GM21737 (cell line): ENCODE data around the gene KREMEN1.

ENCODE experiments used
- ATAC-seq: cut with Tn5 transposase; IDR thresholded peaks from one replicate; pipeline ENCODE4 v1.9.1; 2021; ENCODE audit warnings: mild to moderate bottlenecking, moderate library complexity; ENCODE audit not compliant: unreplicated experiment

KREMEN1 gene

DNA sequence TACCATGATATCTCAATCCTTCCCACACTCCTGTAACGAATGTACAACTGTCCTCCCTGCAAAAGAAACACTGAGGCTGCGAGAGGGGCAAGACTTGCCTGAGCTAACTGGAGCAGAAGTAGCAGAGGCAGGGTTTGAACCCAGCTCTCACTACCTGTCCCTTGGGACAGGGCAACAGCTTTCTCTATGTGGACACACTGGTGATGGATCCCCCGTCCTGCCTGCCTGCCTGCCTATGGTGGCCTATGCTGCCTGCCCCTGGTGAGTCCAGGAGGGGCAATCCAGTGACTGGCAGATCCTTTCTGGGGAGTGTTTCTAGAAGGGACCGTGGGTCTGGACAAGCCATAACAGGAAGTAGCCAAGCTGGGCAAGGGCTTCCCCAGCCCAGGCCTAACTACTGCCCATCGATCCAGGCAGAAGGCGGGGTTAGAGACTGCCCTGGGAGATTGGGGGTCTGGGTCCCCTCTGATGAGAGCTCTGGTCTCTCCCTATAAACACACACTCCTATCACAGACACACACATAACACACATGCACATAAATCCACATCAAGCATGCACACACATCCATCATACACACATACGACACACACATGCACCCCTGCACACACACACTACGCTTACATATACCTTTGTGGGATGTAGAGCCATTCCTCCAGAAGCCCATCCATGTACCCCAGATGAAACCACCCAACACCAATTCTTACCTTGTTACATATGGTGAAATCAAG lies 131.8 kb downstream of the KREMEN1 start:
- ATAC-seq = no peak

DNA sequence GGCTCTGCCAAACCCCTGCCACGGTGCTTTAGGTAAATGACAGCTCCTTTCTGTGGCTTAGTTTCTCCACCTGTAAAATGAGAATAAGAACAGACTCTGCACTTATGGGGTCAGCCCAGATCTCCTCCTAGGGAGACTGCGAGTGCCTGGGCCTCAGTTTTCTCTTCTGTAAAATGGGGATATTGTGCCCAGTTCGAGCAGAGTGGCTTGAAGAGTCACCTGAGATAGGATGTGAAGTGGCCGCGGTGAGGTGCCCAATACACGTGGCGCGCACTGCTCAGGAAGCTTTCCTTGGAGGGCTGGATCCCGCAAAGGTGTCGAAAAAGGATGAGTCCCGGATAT lies 132.4 kb downstream of the KREMEN1 start:
- no peak for ATAC-seq

DNA sequence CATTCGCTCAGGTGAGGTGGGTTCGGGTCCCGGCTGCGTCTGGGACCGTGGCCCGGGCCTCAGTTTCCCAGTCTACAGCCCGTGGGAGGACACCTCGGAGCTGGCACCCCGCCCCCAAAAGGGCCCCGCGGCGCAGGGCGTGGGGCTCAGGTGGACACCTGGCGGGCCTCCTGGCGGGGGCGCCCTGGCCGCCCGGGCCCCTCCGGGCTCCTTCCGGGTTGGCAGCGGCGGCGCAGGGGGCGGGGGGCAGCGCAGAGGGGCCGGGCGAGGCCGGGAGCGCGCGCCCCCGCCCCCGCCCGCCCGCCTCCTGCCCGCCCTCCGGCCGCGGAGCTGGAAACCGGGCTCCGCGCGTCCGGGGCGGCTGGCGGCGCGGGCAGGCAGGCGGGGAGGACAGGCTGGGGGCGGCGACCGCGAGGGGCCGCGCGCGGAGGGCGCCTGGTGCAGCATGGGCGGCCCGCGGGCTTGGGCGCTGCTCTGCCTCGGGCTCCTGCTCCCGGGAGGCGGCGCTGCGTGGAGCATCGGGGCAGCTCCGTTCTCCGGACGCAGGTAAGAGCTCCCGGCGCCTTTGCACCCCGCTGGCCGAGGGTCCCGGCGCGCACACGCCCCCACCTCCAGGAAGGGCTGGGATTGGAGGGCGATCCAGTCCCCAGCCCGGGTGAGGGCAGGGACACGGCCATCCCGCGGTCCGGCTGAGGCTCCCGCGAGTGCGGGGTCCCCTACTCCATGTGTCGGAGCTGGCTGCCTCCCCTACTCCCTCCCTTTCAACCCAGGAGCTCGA lies 132.9 kb downstream of the KREMEN1 start, which contains the start of gene EMID1:
Gene EMID1, plus strand, starts transcription at position 303 of the 778 bp plus-strand sequence. Its CDS starts 143 bp downstream, at position 446.
- no peak for ATAC-seq

DNA sequence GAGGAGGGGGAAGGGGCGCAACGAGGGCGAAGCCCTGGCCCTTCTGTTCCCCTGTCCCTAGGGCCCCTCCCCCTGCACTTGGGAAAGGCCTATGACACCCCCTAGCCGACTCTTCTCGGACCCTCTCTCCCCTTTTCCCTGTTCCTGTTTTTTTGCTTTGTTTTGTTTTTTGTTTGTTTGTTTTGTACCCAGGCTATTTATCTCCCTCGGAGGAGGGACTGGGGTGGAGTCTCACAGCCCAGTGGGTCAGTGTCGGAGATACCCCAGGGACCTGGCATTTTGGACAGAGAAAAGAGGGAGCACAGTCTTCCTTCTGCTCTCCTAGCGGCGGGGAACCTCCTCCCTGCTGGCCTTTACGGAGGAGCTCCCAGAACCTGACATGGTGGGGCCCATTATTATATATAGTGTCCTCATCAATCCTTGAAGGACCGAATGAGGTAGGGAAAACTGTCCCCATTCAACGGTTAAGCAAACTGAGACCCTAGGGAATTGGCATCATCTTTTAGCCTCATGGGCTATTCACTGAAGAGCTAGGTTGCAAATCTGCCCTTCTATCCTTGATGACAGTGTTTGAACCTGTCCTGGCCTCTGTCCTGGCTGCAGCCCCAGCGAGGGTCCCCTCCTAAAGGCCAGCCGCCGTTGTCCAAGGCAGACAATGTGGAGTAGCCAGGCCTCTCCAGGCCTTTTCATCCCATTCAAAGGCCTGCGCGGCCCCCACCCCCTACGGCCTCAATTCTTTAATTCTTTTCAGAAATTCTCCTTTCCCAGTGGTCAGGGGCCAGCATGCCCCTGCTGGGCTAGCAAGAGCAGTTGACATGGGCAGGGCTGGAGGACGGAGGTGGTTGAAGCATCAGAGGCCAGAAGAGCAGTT lies 133.8 kb downstream of the KREMEN1 start:
- ATAC-seq = no peak

DNA sequence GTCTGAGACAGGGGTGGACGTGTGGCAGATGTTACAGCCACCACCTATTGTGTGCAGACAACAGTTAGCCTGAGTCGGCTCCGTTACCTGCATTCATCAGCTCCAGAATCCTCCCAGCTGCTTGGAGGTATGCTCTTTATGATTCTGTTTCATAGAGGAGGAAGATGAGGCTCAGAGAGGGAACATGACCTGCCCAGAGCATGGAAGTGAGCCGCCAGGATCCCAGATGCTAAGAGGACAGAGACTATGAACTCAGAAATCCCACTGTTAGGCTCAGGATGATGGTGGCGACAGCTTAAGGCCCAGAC lies 134.4 kb downstream of the KREMEN1 start:
- no peak for ATAC-seq

DNA sequence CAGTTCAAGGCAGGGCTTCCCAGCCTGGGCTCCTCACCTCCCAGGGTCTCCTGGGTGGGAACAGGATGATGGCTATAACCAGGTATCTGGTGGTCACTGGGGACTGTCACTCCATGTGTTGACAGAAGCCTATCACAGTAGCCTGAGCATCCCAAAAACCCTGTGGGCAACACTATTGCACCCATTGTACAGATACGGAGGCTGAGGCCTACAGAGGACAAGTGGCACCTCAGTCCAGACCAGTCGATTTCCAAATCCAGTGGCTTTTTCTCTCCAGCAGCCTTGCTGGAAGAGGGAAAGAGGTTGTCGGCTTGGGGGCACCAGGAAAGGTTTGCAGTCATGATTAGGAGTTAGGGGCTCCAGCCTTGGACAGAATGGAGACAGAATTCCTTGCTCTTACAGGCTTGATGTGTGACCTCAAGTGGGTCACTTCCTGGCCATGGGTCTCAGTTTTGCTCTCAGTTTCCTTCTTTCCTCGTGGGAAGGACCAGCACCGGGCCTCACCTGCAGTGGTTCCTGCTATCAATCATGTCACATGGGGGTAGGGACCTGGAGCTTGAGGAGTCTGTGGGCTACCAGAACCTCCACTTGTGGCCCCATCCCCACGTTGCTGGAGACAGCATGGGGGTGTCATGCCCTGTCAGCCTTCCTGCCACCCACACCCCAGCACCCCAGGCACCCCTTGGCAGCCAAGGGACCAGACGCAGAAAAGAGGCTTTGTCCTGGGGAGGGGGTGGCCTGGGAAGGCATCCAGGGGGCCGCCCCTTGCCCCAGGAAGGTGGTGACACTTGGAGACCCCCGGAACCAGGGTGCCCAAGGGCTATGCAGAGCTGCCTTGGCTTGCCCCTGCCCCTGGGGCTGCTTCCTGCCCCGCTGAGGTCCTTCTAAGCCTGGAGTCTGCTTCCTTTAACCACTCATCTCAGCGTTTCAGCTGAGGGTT lies 135.0 kb downstream of the KREMEN1 start:
- ATAC-seq = no peak

DNA sequence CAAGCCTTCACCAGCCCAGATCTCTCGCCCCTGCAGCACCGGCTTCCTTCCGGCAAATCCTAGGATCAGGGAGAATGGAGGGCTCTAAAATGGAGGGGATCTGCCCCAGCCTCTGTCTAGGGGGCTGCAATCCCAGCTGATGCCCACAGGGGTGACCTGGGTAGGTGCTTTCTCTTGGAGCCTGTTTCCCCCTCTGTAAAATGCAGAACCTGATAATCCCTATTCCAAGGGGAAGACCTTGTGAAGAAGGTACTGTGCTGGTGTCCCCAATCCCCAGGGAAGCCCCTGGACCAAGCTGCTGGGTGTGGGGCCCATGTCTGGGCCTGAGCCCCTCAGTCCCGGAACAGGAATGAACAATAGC lies 135.6 kb downstream of the KREMEN1 start:
- no peak for ATAC-seq

DNA sequence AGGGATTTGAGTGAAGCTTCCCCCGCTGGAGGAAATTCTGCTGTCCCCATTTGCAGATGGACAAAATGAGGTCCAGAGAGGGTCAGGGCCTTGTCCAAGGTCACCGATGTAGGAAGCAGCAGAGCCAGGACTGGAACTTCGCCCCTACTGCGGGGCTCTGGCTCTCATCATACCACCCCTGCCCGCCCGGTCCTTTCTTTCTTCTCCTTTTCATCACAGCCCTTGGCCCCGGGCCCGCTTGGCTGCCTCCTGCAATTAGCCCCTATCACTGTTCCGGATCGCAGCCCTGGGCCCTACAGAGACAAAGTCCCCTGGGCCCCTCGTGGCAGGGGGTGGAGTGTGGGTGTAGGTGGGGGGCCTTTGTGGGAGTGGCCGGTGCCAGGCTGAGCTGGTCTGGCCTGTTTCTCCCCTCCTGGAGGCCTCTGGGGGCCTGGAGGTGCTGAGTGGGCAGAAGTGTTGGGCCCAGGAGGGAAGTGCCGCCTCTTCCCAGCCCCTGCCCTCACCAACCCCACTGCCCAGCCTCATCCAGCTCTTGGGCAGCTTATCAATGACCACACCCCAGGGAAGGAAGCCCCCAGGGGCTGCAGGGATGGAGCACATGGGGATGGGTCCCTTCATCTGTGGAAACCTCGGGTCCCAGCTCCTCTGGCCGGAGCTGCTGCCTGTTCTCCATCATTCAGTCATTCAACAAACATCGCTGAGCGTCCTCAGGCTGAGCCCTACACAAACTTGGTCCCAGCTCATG lies 136.2 kb downstream of the KREMEN1 start:
- ATAC-seq = no peak

DNA sequence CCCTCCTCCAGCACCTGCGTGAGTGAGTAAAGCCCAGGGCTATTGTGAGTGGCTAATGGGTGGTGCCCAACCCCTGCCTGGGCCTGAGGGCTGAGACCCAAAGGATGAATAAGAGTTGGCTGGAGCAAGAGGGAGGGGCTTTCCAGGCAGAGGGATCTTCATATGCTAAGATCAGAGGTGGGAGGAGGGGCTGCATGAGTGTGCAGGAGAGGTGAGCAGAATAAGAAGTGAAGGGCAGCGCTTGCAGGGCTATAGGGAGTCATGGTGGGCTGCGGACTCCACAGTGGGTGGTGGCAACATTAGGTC lies 136.7 kb downstream of the KREMEN1 start:
- ATAC-seq = no peak

DNA sequence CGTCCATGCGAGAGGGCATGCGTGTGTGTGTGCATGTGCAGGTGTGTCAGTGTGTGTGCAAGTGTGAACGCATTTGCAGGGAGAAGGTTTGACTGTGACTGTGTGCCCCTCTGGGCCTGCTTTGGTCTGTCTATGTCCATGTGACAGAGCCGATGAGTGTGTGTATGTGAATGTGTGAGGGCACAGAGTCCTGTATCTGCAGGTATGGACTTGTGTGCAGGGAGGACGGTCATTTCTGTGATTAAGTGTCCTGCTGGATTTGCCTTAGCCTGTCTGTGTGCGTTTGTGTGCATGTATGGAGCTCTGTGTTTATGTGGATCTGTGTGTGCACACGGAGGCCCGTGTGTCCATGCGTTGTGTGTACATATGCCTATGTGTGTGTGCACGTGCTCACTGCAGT lies 138.2 kb downstream of the KREMEN1 start:
- ATAC-seq = no peak

DNA sequence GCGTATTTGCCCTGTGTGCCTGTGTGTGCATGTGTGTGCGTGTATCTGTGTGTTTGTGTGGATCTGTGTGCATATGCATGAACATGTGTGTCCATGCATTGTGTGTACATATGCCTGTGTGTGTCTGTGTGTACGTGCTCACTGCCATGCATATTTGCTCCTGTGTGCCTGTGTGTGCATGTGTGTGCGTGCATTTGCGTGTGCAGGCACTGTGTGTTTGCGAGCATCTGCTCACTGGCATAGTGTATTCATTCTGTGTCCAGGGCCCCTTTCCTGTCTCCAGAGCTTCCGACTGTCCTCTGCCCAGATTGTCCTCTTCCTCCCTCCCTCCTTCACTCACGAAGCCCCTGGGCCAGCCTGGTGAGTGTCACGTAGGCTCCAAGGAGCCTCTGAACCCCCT lies 138.6 kb downstream of the KREMEN1 start:
- ATAC-seq = no peak

DNA sequence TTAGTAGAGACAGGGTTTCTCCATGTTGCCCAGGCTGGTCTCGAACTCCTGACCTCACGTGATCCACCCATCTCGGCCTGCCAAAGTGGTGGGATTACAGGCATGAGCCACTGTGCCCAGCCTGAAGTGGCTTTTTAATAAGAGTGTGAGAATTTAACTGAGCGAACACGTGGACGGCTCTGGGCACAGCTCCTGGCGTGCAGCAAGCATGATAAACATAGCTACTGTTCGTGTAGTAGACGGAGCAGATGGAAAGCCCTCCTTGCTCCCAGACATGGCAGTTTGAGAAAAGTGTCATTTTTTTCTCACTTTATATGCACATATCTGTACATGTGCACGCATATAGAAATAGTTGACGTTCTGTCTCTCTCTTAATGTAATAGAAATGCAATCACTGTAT lies 139.9 kb downstream of the KREMEN1 start:
- ATAC-seq = no peak

DNA sequence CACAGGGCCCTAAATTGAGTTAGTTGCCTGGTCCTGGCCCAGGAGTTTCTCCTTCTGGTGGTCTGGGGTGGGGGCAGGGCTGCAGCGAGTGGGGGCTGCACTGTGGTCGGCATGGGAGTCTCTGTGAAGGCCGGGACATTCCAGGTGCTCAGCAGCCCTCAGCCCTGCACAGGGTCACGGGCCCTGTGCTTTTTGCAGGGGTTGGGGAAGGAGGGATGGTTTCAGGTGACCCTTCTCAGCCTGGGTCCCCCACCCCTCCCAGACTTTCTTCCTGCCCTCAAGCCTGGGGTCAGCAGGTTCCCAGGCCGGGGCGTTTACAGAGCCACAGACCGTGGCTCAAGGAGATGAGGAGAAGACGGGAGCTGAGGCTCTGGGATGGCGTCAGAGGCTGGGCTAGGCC lies 140.7 kb downstream of the KREMEN1 start:
- no peak for ATAC-seq

DNA sequence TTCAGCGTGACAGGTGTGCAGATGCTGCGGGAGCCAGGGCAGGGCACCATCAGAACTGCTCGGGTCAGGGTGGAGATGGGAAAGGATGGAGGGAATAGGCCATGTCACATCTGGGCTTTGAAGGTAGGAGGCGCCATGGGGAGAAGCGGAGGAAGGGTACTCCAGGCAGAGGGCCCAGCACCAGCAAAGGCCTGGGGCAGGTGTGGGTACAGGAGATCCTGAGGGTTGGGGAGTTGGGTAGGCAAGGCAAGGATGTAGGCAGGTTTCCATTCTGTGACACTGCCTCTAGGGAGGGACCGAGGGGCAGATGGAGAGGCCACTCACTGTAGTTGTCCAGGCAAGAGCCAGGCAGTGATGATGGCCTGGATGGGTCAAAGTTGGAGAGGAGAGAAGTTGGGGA lies 141.4 kb downstream of the KREMEN1 start:
- no peak for ATAC-seq

DNA sequence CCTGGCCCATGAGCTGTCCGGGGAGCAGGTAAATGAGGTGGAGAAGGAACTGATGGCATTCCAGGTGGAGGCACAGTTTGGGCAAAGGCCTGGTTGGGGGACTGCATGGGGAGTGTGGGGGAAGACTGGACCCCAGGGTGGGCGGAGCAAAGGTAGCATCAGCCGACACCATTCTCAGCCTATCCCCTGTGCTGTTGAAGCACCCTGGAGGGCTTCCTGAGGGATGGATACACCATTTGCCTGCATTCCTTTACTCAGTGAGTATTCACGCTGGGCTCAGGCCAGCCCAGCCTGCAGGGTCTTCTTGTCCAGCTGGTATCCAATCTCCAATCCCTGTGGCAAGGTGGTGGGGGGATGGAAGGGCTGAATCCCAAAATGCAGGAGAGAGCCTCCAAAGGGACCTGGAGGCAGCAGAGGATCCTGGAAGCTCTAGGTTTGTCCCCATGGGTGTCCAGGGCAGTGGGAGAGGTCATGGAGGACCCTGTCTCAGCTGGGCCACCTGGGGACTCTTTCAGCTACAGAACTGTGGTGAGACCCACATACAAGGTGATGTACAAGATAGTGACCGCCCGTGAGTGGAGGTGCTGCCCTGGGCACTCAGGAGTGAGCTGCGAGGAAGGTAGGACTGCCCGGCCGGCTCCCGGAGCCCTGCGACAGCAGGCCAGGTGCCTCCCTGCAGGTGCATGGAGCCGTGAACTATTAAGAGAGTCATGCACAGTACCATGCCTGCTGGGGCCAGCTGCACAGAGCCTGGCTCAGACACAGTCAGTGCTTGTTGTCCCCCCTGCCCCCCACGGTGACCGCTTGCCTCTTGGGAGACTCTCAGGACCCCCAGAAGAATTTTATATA lies 142.4 kb downstream of the KREMEN1 start:
- no peak for ATAC-seq

DNA sequence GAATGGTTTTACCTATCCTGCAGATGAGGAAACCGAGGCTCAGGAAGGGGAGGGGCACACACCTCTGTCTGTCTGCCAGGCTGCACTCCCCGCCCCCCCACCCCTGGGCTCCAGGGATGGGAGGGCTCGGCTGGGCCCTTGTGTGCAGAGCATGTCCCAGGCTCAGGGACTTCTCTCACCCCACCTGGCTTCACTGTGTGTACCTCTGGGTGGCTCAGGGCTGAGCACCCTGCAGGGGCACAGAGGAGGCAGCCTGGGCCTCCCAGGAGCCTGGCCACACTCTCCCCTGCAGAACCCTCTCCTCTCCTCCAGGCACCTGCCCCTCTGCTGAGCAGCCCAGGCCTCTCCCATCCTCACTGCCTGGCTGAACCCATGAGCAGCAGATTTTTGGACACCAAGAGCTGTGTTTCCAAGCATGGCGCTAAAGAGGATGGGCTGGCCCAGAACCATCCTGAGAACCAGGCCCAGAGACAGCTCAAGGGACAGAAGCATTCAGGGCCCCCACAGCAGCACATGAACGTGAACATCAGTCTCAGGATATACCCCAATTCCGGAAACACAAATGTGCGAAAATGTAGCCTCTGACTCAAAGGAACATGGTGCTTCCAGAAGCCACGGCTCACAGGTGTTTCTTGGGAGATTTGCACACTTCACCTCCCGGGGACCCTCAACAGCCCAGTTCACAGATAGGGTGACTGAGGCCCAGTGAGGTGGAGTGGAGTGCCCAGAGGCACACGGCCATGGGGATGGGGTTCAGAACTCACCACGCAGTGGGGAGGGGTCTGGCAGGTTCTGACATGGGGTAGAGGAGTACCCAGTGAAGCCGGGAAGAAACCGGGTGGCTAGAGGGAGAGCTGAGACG lies 143.4 kb downstream of the KREMEN1 start:
- no peak for ATAC-seq

DNA sequence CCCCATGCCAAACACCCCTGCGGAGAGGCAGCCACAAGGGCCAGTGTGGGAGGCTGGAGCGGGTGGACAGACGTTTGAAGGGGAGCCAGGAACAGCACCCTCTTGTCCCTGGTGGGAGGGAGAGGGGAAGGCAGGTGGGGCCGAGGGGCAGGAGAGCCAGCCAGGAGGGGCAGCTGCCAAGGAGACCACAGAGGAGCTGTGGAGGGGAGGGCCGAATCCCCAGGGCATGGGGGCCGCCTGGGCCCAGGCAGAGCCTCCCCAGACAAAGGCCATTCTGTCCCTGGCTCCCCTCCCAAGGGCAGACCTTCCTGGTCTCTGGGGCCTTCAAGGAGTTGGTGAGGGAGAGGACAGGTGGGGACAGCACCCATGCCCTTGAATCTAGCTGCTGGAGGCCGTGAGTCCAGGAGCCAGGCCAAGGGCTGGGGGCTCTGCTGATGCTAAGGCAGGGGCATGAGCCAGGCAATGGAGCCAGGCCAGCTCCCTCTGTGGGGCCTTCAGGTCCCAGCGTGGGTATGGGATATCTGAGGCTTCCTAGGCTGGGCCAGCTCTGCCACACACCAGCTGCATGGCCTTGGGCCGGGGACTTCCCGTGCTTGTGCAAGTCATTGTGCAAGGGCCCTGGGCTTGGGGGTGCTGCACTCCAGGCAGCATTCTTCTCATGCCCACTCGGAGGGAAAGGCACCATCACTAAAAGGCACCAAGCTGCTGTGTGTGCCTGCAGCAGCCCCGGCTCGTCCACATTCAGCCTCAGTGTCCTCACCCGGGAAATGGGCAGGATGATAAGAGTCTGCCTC lies 144.2 kb downstream of the KREMEN1 start:
- ATAC-seq = no peak
